ENCODE results near the gene FAM20B.

The FAM20B gene

DNA sequence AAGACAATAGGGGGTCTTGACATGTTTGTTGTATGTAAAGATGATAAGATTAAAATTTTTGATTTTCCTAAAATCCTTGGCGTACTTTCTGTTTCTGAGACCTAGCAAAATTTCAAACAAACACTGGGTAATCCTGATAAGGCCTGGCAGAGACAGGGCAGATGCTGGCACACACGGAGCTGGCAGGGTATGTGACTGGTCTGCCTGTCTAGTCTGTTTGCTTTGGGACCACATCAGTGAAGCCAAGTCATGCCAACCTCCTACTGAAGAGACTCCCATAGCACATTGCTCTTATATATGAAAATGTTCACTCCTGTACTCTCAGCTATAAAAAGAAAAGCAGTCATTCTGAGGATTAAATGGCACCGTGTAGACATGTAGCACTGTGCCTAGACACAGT lies 70.2 kb downstream of the FAM20B start:
- no peak for DNase-seq

DNA sequence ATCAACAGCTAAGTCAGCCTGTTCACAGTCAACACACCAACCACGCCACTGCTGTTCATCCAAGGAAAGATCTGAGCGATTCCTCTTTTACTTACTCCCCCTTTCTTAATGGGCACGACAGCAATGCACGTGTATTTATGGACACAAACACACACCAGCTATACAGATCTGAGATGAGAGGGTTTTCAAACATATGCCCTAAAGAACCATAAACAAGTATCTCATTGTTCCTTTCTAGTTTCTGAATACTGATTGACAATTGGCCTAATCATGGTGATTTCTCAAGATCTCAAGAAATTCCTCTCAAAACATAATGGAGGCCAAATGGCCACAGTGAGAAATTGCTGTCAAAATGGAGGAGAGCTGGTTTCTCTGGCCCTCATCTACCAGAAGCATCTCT lies 74.2 kb downstream of the FAM20B start:
- no peak for DNase-seq

DNA sequence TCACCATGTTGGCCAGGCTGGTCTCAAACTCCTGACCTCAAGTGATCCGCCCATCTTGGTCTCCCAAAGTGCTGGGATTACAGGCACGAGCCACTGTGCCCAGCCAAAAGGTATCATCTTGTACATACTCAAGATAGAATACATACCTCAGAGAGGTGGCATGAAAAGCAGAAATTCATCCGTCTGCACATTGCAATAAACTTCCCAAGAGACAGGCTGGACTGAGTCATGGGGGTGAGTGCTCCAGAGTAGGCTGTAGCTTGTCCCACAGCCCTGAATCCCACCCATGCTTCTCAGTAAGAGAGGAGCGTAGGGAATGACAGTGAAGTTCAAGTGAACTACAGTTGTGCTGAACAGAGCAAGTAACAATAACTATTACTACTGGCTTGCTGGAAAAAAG lies 75.9 kb downstream of the FAM20B start:
- DNase-seq = no peak

DNA sequence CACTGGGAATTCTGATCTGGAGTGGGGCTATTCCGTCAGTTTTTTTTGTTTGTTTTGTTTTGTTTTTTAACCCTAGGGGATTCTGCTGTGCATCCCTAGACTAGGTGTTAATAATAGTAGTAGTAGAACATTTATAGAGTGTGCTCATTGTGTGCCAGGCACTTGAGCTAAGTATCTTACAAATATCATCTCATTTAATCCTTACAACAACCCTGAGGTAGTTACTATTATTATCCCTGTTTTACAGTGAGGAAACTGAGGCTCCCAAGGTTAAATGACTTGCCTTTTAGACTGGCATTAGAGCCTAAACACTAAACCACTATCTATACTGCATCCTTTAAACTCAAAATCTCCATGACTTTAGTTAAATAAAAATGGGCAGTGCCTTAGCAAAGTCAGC lies 78.3 kb downstream of the FAM20B start:
- no peak for DNase-seq

DNA sequence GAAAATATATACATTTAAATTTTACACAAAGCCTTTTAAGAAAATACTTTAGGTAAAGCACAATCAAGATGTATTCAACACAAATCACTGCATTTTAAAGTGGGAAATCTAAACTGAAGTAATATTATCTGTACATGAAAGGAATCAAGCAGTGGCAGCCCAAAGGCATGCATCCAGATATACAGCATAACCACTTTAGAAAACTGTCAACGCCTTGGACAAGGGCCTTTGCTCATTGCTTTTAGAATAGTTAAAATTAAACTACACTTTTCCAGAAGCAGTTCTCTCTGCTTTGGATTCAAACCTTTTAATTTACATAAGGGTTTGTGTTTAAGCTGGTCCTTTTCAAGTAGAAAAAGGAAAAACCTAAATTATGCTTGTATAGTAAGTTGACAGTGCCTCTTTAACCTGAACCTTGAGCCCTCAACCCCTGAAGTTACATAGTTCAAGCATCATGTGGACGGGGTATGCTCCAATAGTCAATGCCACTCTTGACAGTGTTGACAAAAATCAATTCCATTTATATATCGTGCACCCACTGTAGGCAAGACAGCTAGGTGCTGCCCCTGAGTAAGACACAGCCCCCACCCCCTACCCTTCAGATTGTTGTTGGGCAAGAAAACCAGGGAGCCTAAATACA lies 79.0 kb downstream of the FAM20B start:
- DNase-seq = no peak

DNA sequence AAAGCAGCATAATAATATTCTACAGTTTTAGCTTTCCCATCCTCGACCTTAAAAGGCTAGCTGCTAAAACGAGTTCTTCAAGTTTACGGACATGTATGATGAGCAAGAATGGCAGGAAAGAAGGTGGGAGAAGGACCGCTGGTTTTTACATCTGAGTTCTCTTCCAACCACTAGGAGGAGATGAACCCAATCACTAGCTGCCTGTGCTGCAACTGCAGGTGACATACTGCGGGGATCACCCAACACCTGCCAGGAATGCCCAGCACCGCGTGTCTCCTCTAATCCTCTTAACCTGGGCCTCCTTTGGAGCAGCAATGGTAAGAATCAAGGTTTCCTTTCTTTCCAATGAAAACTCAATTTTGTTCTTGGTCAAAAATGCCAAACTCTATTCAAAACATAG lies 79.7 kb downstream of the FAM20B start:
- no peak for DNase-seq

DNA sequence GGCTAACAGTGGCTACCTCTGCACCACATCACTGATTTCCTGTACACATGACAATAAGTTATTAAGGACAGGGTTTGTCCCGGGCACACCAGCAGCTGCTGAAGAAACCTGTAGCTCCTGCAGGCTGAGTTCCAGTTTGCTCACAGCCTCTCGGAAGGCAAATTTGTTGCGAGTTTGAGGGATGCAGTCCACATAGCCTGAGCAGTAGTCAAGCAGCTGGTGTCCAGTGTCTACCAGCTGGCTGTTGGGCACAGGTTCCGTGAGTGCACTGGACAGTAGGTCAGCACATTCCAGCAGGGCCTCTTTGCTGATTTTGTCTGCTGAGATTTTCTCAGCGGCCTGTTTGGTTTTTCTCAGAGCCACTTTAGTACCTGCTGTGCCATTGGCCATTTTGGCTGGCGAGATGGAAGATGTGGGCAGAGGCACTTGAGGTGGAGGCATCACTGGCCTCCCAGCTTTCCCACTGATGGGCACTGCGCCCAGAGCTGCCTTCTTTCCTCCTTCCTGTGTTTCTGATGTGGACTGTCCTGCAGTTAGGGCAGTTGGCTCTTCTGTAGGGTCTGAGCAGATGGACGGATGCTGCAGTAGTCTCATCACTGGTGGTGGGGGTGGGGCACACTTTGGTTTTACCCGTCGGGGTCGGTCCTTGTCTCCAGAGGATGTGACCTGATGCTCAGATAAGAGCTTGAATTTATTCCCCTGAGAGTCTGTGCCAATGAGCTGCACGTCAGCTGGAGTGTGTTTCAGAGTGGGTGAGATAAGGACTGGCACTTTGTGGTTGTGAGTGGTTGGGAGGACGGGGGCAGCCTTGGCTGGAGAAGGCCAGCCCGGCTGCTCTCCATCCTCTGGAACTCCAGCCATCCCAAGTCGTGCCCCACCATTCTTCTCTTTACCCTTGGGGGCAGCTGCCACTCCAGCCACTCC lies 82.3 kb downstream of the FAM20B start:
- no peak for DNase-seq

DNA sequence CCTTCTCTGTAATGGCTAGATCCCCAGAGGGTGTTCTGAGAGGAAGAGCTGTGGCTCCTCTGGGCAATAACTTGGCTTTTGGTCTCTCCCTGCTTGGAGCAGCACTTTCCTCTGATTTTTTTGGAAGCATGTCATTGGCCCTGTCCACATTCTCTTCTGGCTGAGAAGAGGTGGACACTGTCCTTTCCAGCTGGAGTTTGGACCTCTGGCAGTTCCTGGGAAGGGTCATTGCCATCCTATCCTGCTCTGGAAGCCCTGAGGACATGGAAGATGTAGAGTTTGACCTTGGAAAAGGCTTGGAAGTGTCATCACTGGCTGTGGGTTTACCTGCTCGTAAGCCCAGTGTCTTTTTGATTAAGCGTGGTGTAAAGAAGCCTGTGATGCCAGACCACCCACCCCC lies 83.0 kb downstream of the FAM20B start:
- no peak for DNase-seq

DNA sequence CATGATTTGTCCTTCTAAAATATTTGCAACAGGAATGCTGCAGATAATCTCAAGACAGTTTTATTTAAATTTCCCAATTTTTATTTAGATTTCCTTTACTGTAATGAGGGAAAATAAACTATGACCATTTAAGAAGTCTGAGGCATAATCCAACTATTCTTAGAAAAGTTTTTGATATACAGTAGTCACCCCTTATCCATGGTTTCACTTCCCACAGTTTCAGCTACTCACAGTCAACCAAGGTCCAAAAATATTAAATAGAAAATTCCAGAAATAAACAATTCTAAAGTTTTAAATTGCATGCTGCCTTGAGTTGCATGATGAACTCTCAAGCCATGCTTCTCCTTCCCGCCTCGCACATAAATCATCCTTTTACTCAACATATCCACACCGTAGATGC lies 89.5 kb downstream of the FAM20B start:
- DNase-seq = no peak

DNA sequence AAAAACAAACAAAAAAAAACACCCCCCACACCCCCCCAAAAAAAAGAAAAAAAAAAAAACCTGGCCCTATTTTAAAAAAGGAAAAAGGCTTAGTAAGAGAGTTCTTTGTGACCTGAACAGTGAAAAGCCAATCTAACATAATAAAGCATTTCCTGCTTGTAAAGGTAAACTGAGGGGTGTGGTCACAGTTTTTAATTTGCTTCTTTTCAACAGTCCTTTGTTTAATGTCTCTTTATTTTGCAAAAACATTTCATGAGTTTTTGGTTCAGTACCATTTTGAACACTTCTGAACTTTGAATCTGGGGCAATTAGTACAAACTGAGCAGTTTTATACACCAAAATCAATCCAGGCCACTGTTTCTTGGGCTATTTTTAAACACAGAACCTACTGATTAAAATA lies 93.8 kb downstream of the FAM20B start:
- no peak for DNase-seq

DNA sequence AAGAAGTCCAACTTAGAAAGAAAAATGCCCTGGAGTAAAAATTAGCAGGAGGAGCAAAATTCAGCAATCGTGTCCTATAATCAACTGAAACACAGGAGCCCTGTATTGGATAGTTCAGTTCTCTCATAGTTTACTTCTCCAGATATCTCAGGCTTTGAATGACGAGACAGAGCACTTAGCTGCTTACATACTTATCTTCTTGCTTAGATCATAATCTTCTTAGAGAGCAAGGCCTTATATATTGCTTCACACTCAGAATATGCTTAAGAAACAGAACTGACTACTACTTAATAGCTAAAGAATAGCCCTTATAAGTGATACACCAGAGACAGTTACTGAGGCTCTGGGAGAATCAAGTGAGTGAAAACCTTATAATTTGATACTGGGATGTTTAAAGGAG lies 95.0 kb downstream of the FAM20B start:
- DNase-seq = no peak

DNA sequence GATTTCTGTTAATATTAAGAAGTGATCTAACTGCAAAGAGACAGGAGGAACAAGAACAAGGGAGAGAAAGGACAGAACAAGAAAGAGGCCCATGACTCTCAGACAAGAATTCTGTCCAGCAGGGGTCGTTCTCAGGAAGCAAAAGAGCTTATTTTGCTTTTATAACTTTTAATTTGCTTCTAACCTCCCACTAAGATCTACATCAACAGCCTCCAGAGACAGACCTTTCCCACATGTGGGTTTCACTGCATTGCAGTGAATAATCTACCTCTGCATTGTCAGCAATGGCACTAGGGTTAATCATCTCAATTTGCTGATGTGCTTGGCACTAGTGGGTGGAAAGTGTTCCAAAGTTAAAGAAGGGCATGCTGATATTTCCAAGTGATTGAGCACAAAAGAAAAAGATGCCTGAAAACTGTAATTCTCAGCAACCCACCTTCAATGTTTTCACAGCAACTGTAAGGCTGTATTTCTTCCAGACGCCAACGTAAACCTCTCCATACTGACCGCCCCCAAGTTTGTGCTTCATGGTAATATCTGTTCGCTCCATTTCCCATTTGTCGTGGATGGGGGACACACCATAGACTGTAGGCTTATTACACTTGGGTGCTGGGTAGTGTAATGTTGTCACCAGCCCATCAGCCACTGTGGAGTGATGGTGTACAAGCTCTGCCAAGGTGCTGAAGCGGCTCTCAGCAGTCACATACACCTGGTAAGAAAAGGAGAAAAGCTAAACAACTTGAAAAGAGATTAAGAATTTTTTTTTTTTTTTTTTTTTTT lies 95.7 kb downstream of the FAM20B start:
- DNase-seq = peak; percentile 12

DNA sequence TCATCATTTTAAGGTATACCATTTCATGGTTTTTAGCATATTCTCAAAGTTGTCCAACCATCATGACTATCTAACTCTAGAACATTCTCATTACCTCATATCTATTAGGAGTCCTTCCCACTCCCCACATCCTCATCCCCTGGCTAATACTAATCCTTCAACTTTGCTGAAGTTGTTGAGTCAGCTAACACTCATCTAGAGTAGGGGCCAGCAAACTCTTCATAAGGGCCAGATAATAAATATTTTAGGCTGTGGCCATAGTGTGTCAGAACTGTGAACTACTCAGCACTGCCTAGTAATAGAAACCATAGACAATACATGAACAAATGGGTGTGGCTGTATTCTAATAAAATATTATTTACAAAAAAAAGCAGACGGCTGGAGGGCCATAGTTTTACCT lies 99.2 kb downstream of the FAM20B start:
- no peak for DNase-seq
